Neural crest cell (in vitro differentiated cells): ENCODE data around the gene CNTNAP2. TPM values are rescaled to one million over a fixed set of nuclear protein-coding genes. Genes with fewer than 3 reads are reported as not detected.

Experiments
- DNase-seq: peaks from one replicate; pipeline ENCODE4 v3.0.0; 2021; ENCODE audit warnings: low read depth, mixed read lengths, low spot score
- H3K27ac Mint-ChIP-seq: one replicate; pipeline ENCODE4 v1.8.0; 2021; ENCODE audit warnings: mild to moderate bottlenecking, mixed read lengths; ENCODE audit not compliant: unreplicated experiment
- H3K27me3 Mint-ChIP-seq: 2 replicates; pipeline ENCODE4 v1.8.0; 2021; ENCODE audit warnings: low read depth, mild to moderate bottlenecking, mixed read lengths
- H3K36me3 Mint-ChIP-seq: 2 replicates; pipeline ENCODE4 v1.8.0; 2021; ENCODE audit warnings: low read depth, mild to moderate bottlenecking, mixed read lengths
- H3K4me1 Mint-ChIP-seq: 2 replicates; pipeline ENCODE4 v1.8.0; 2021; ENCODE audit warnings: mixed read lengths
- H3K4me3 Mint-ChIP-seq: one replicate; pipeline ENCODE4 v1.8.0; 2021; ENCODE audit warnings: mild to moderate bottlenecking, mixed read lengths
- H3K9me3 Mint-ChIP-seq: 2 replicates; pipeline ENCODE4 v1.8.0; 2021; ENCODE audit warnings: mixed read lengths
- total RNA-seq: library from RNA; stranded (reverse); gene quantifications from 2 replicates; pipeline ENCODE4 v1.2.1, GENCODE V29; 2021
- TF ChIP-seq, protein P1 (sequence below): fragments of 200-600 bp; sonication (generic); conservative IDR thresholded peaks from 2 replicates; pipeline ENCODE4 v1.5.0; 2021; ENCODE audit warnings: antibody characterized with exemption, mild to moderate bottlenecking

Gene CNTNAP2
- total RNA-seq, 1 donor from 2014 or later, result 12.9 TPM

DNA sequence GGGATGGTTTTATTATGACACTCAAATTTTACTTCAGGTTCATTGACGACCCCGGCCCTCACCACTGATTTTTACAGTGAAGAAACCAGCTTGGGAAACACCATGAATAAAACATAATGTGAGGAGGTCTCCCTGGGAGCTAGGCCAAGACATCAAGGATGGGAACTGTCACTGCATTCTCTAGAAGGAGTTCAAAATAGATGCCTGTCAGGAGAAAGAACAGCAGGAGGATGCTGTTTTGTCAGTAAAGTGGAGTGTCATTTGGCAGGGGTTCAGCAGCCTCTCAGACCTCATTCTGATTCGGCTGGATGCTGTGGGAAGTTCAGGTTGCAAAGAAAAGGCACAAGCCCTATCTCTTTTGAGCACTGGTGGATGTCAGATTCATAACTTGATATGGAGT is 2113.7 kb downstream of the CNTNAP2 start:
- TF ChIP-seq, protein P1, sequence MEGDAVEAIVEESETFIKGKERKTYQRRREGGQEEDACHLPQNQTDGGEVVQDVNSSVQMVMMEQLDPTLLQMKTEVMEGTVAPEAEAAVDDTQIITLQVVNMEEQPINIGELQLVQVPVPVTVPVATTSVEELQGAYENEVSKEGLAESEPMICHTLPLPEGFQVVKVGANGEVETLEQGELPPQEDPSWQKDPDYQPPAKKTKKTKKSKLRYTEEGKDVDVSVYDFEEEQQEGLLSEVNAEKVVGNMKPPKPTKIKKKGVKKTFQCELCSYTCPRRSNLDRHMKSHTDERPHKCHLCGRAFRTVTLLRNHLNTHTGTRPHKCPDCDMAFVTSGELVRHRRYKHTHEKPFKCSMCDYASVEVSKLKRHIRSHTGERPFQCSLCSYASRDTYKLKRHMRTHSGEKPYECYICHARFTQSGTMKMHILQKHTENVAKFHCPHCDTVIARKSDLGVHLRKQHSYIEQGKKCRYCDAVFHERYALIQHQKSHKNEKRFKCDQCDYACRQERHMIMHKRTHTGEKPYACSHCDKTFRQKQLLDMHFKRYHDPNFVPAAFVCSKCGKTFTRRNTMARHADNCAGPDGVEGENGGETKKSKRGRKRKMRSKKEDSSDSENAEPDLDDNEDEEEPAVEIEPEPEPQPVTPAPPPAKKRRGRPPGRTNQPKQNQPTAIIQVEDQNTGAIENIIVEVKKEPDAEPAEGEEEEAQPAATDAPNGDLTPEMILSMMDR, result no peak
- Mint-ChIP-seq H3K9me3 (peaks cover 3% of the 10 kb centered on the region), H3K4me1 (peaks cover 26% of the 10 kb centered on the region), H3K27ac (no peak overlapping the region), H3K27me3 (no peaks in the 10 kb centered on the region), H3K4me3 (no peak overlapping the region), H3K36me3 (no peaks in the 10 kb centered on the region)
- DNase-seq, result no peak

DNA sequence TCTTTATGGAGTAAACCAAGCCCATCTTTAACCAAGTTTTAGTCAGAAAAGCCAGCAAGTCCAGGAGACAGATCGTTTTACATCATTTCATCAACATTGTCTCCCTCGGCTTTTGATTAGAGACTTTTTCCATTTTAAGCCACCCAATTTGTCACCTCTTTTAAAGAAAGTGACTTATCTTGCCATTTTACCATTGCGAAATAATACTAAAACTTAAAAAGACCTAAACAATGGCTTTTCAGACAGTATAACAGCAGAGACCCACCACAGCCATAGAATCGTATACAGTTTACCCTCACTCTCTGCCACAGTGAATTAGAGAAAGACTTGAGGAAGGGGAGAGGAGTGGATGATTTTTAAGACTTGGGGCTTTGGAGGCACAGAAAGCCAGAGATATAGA is 2114.3 kb downstream of the CNTNAP2 start:
- peaks cover 26% of the 10 kb centered on the region for H3K4me1 Mint-ChIP-seq
- no peaks in the 10 kb centered on the region for H3K9me3 Mint-ChIP-seq
- H3K27me3 Mint-ChIP-seq, result no peaks in the 10 kb centered on the region
- TF ChIP-seq, protein P1, result no peak
- H3K36me3 Mint-ChIP-seq, result no peaks in the 10 kb centered on the region
- no peak overlapping the region for H3K4me3 Mint-ChIP-seq
- no peak overlapping the region for H3K27ac Mint-ChIP-seq
- no peak for DNase-seq

DNA sequence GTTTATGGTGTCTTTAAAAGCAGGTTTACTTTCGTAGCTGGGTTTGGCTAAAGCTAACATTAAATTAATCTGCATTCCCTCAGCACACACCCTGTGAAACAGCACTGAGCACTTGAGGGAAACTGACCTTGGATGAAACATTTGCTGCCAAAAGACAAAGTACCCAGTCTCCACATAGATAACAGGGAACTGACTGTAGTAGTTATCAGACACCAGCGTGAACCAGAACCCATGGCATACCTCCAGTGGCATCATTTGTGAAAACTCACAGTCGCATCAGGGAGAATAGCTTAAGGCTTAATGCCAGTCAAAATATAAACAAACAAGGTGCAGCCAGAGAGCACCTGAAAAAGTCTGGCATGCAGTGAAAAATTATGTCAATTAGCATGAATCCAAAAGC is 2116.2 kb downstream of the CNTNAP2 start:
- no peaks in the 10 kb centered on the region for H3K36me3 Mint-ChIP-seq
- no peak overlapping the region for H3K4me3 Mint-ChIP-seq
- H3K9me3 Mint-ChIP-seq, result no peaks in the 10 kb centered on the region
- no peak overlapping the region for H3K27ac Mint-ChIP-seq
- H3K27me3 Mint-ChIP-seq, result no peaks in the 10 kb centered on the region
- TF ChIP-seq, protein P1, result no peak
- no peak for DNase-seq
- peaks cover 9% of the 10 kb centered on the region for H3K4me1 Mint-ChIP-seq

DNA sequence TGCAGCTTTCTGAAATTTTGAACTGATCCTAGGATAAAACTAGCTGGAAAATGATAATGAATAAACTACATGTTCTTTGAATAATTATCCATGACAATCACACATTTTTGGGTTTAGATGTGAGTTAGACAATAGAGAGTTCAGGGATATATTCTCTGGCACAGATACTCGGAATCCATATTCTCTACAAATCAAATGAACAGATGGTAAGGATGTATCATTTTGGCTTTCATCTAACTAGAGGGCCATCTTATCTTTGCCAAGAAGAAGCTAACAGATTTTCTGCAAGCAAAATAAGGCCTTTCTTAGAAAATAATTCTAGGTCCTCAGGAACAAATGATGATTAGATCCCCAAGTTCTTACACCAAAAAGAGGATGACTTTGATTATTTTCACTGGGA is 2118.1 kb downstream of the CNTNAP2 start:
- TF ChIP-seq, protein P1, result no peak
- no peaks in the 10 kb centered on the region for H3K9me3 Mint-ChIP-seq
- no peak for DNase-seq
- no peaks in the 10 kb centered on the region for H3K27me3 Mint-ChIP-seq
- no peak overlapping the region for H3K27ac Mint-ChIP-seq
- H3K4me1 Mint-ChIP-seq, result peaks cover 9% of the 10 kb centered on the region
- H3K4me3 Mint-ChIP-seq, result no peak overlapping the region
- no peaks in the 10 kb centered on the region for H3K36me3 Mint-ChIP-seq

DNA sequence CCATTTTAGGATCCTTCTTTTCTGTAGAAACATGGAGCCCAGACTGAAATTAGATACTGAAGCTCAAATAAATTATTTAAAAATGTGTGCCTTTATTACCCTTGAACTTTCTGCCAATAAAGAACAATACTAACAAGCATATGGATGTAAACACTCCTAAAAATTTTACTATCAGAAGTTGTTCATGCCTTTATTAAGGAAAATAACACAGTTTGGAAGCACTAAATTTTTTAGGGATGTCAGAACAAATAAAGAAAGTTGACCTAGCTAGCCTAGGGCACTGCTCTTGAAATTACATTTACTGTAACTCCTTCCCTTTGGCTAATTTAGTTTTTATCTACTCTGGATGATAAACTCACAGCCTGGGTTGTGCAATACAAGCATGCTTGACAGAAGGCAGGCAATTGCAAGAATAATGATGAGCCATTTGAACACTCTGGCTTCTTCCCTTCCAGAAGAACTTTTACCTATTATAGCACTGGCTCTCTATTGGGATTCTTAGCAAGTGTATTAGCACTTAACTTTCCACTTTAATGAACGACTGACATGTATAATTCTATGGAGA is 2122.2 kb downstream of the CNTNAP2 start:
- Mint-ChIP-seq H3K4me1 (peaks cover 8% of the 10 kb centered on the region), H3K4me3 (no peak overlapping the region), H3K9me3 (no peaks in the 10 kb centered on the region), H3K27me3 (peaks cover 3% of the 10 kb centered on the region), H3K27ac (no peak overlapping the region), H3K36me3 (no peaks in the 10 kb centered on the region)
- no peak for DNase-seq
- TF ChIP-seq, protein P1, result no peak
